ENCODE data around the gene MVK.
A peak's percentile ranks its signal among the peaks of the same experiment; 100 is the strongest.

Gene MVK

GRCh38 chr12:109631302-109631701 is 57.7 kb downstream of the MVK start:
- Histone ChIP-seq H3K9me3 (ENCODE audit: severe bottlenecking) (peaks cover 2% of the 10 kb centered on the region), H3K4me3 (ENCODE audit: low read depth, low read length) (no peak overlapping the region), H3K36me3 (no peaks in the 10 kb centered on the region), H3K27ac (no peak overlapping the region), H3K27me3 (ENCODE audit: insufficient read depth, low read depth, severe bottlenecking) (no peaks in the 10 kb centered on the region)
- no peak for TF ChIP-seq CTCF (IDR thresholded peaks at IDR 0.05; ENCODE audit: low read depth, low read length)
- DNase-seq = no peak

DNA sequence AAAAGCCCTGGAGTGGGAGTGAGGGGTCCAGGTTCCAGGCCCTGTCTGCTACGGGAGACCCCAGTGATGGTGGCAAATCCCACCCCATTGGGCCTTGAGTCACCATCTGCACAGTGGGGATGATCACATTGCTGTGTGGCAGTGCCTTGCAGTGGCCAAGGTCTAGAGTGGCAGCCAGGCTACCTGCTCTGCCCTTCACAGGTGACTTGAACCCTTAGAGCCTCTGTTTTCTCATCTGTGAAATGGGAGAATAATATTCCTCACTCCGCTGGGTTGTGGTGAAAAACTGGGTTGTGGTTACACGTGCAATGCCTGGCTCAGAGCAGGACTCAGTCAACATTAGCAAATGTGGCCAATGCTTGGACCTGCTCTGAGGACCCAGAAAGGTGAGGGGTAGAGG is 58.2 kb downstream of the MVK start:
- H3K36me3 ChIP-seq = no peaks in the 10 kb centered on the region
- no peak overlapping the region for H3K27ac ChIP-seq
- H3K27me3 ChIP-seq (ENCODE audit: insufficient read depth, low read depth, severe bottlenecking) = no peaks in the 10 kb centered on the region
- no peak overlapping the region for H3K4me3 ChIP-seq (ENCODE audit: low read depth, low read length)
- peaks cover 2% of the 10 kb centered on the region for H3K9me3 ChIP-seq (ENCODE audit: severe bottlenecking)
- TF ChIP-seq CTCF (IDR thresholded peaks at IDR 0.05; ENCODE audit: low read depth, low read length) = no peak
- DNase-seq = no peak

DNA sequence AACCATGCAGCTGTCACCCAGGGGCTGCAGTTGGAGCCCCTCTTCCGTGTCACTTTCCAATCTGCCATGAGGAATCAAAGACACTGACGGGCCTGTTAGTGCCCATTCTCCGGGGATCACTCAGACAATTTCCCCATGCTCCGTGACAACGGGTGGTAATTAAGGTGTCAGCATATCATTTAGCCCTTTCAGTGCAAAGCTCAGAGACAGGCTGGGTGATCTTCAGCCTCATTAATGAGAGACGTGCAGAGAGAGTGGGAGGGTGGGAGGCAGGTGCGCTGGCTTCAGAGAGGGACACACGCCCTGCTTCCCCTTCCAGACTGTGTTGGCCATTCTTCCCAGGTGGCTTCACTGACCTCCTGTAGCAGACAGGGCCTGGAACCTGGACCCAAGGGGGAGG is 58.7 kb downstream of the MVK start:
- H3K27ac ChIP-seq = no peak overlapping the region
- DNase-seq = no peak
- no peaks in the 10 kb centered on the region for H3K27me3 ChIP-seq (ENCODE audit: insufficient read depth, low read depth, severe bottlenecking)

GRCh38 chr12:109635717-109636116 is 62.1 kb downstream of the MVK start:
- no peak for DNase-seq
- TF ChIP-seq CTCF (IDR thresholded peaks at IDR 0.05; ENCODE audit: low read depth, low read length) = no peak
- no peaks in the 10 kb centered on the region for H3K27me3 ChIP-seq (ENCODE audit: insufficient read depth, low read depth, severe bottlenecking)
- H3K27ac ChIP-seq = no peak overlapping the region
- peaks cover 2% of the 10 kb centered on the region for H3K9me3 ChIP-seq (ENCODE audit: severe bottlenecking)
- no peaks in the 10 kb centered on the region for H3K36me3 ChIP-seq
- no peak overlapping the region for H3K4me3 ChIP-seq (ENCODE audit: low read depth, low read length)

More for the DNA sequence above, 58.7 kb downstream of the MVK start:
- Histone ChIP-seq H3K4me3 (ENCODE audit: low read depth, low read length) (no peak overlapping the region), H3K9me3 (ENCODE audit: severe bottlenecking) (peaks cover 2% of the 10 kb centered on the region), H3K36me3 (no peaks in the 10 kb centered on the region)
- TF ChIP-seq CTCF (IDR thresholded peaks at IDR 0.05; ENCODE audit: low read depth, low read length) = no peak

- H3K4me3 ChIP-seq (ENCODE audit: low read depth, low read length) = no peak overlapping the region
- peak overlapping the region; percentile 72 for H3K27ac ChIP-seq
- H3K36me3 ChIP-seq = no peaks in the 10 kb centered on the region
- H3K27me3 ChIP-seq (ENCODE audit: insufficient read depth, low read depth, severe bottlenecking) = no peaks in the 10 kb centered on the region
- no peak for TF ChIP-seq CTCF (IDR thresholded peaks at IDR 0.05; ENCODE audit: low read depth, low read length)
- H3K9me3 ChIP-seq (ENCODE audit: severe bottlenecking) = peaks cover 2% of the 10 kb centered on the region
- peak; percentile 34 for DNase-seq
Measured at GRCh38 chr12:109637348-109637747, 63.8 kb downstream of the MVK start.

GRCh38 chr12:109637996-109638395 is 64.4 kb downstream of the MVK start:
- H3K36me3 ChIP-seq = no peaks in the 10 kb centered on the region
- peaks cover 2% of the 10 kb centered on the region for H3K9me3 ChIP-seq (ENCODE audit: severe bottlenecking)
- TF ChIP-seq CTCF (IDR thresholded peaks at IDR 0.05; ENCODE audit: low read depth, low read length) = no peak
- H3K27ac ChIP-seq = peak overlapping the region; percentile 18; the same call in 1 of the 2 replicates
- no peaks in the 10 kb centered on the region for H3K27me3 ChIP-seq (ENCODE audit: insufficient read depth, low read depth, severe bottlenecking)
- H3K4me3 ChIP-seq (ENCODE audit: low read depth, low read length) = no peak overlapping the region
- DNase-seq = no peak
